Mammary epithelial cell (primary cell): Measurements from ENCODE around the gene ZNF382.

Experiments used
- EZH2 ChIP-seq: IDR thresholded peaks from 2 replicates; pipeline ENCODE4 v1.6.1; 2012; ENCODE audit warnings: low read length, inconsistent platforms, borderline replicate concordance
- TF ChIP-seq, protein P1 (sequence below), 2 donors: IDR thresholded peaks in 1 of 2; conservative IDR thresholded peaks in 1 of 2; 2 replicates each; pipeline ENCODE4 v1.5.1; 2011 to 2012; ENCODE audit warnings: inconsistent platforms in 2 of 2, low read length in 2 of 2, mild to moderate bottlenecking in 2 of 2, control low read depth in 1 of 2, low read depth in 1 of 2; ENCODE audit not compliant: insufficient read depth in 1 of 2; ENCODE audit errors: extremely low read depth in 1 of 2

DNA sequence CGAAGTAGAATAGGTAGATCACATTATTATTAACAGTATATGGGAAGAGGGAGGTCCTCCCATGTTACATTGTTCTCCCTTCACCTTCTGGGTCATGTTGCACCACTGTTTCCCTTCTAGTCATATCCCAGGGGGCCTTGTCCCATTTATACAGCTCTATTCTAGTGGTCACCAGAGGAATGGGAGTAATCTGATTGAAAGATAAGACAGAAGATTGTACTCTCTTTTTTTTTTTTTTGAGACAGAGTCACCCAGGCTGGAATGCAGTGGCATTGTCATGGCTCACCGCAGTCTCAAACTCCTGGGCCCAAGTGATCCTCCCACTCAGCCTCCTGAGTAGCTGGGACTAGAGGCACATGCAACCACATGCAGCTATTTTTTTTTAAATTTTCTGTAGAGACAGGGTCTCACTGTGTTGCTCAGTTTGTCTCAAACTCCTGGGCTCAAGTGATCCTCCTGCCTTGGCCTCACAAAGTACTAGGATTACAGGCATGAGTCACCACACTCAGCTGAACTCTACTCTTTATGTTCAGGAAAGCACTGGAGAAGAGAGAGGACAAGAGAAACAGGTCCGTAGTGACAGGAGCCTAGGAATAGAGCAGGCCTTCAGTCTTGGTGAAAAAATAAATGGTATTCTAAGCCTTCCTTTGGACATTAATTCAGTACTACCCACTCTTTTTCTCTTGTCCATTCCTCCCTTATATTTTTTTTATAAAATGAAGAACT, 27.7 kb upstream of the ZNF382 start:
- TF ChIP-seq, protein P1, sequence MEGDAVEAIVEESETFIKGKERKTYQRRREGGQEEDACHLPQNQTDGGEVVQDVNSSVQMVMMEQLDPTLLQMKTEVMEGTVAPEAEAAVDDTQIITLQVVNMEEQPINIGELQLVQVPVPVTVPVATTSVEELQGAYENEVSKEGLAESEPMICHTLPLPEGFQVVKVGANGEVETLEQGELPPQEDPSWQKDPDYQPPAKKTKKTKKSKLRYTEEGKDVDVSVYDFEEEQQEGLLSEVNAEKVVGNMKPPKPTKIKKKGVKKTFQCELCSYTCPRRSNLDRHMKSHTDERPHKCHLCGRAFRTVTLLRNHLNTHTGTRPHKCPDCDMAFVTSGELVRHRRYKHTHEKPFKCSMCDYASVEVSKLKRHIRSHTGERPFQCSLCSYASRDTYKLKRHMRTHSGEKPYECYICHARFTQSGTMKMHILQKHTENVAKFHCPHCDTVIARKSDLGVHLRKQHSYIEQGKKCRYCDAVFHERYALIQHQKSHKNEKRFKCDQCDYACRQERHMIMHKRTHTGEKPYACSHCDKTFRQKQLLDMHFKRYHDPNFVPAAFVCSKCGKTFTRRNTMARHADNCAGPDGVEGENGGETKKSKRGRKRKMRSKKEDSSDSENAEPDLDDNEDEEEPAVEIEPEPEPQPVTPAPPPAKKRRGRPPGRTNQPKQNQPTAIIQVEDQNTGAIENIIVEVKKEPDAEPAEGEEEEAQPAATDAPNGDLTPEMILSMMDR (conservative IDR thresholded peaks at IDR 0.05 in 1 of 2, IDR thresholded peaks at IDR 0.05 in 1 of 2; ENCODE audit: extremely low read depth in 1 of 2, insufficient read depth in 1 of 2, low read depth in 1 of 2, low read length in 2 of 2): no peak
- no peak for TF ChIP-seq EZH2
